IgD-negative memory B cell (primary cell): ENCODE results near the gene ATOH8. TPM values are rescaled to one million over a fixed set of nuclear protein-coding genes. Genes with fewer than 3 reads are reported as not detected.

Experiments used
- H3K27ac Mint-ChIP-seq, 3 donors: one replicate each; pipeline ENCODE4 v1.8.0; 2020 to 2022; ENCODE audit warnings: mild to moderate bottlenecking in 3 of 3, mixed read lengths in 3 of 3, moderate library complexity in 1 of 3
- H3K27me3 Mint-ChIP-seq: one replicate; pipeline ENCODE4 v1.8.0; 2021; ENCODE audit warnings: mixed read lengths
- H3K36me3 Mint-ChIP-seq: one replicate; pipeline ENCODE4 v1.8.0; 2020; ENCODE audit warnings: mild to moderate bottlenecking, mixed read lengths
- H3K4me1 Mint-ChIP-seq, 3 donors: one replicate each; pipeline ENCODE4 v1.8.0; 2020 to 2022; ENCODE audit warnings: mixed read lengths in 3 of 3, mild to moderate bottlenecking in 1 of 3
- H3K4me3 Mint-ChIP-seq, 4 donors: one replicate each; pipeline ENCODE4 v1.8.0; 2020 to 2022; ENCODE audit warnings: mild to moderate bottlenecking in 4 of 4, mixed read lengths in 4 of 4, moderate library complexity in 3 of 4
- H3K9me3 Mint-ChIP-seq, 3 donors: one replicate each; pipeline ENCODE4 v1.8.0; 2020 to 2021; ENCODE audit warnings: mixed read lengths in 3 of 3, mild to moderate bottlenecking in 1 of 3
- polyA plus RNA-seq: library from polyadenylated mRNA; unstranded; fragments of 300-500 nt; fragmentation: Illumina TruSeq; gene quantifications from one replicate; pipeline ENCODE4 v1.2.3, GENCODE V29; 2021

ATOH8 gene
- polyA plus RNA-seq, 1 donor from 2014 or later, result not detected

GRCh38 chr2:85796046-85796340 lies 42.2 kb downstream of the ATOH8 start:
- Mint-ChIP-seq H3K27ac (no peak overlapping the region), H3K9me3 (peaks cover 0 to 3% (median 0%) of the 10 kb centered on the region in 3 donors), H3K4me1 (no peaks in the 10 kb centered on the region), H3K4me3 (no peak overlapping the region), H3K36me3 (peaks cover 5% of the 10 kb centered on the region), H3K27me3 (peaks cover 18% of the 10 kb centered on the region)

DNA sequence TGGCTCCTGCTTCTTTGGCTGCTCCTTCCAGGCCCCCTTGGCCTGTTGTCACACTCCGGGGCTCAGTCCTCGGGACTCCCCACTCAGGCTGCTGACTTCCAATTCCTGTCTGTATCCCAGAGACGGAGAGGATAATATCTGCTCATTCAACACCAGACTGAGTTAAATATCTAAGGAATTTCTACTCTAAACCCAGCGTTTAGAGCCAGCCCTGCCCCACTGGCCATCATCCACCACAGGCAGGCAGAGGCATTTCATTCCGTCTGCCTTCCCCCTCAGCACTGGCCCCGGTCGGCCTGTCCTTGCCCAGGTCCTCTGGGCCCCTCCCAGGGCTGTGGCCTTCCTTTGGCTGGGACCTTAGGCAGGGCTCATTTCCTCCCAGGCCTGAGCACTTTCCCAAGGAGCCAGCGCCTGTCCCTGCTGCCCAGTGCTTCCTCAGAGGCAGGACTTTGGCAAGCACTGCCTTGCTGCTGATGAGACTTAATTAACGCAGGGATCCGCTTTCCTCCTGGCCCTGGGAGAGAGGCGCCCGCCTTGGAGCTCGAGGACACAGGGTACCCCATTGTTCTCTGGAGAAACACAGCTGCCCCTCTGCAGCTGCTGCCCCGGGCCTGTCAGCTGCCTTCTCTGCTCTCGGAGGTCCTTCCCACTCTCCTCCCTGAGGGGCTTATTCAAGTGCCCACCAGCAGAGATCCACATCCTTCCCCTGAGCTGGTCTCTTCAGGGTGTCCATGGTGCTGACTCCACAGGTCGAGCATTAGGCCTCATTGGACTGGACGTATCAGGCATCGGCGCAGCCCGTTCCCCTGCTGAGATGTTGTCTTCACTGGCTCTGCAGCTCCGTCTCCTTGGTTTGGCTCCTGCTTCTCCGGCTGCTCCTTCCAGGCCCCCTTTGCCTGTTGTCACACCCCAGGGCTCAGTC lies 42.8 kb downstream of the ATOH8 start:
- peaks cover 5% of the 10 kb centered on the region for H3K36me3 Mint-ChIP-seq
- H3K27ac Mint-ChIP-seq, result no peak overlapping the region
- peaks cover 20% of the 10 kb centered on the region for H3K27me3 Mint-ChIP-seq
- no peak overlapping the region for H3K4me3 Mint-ChIP-seq
- peaks cover 0 to 3% (median 0%) of the 10 kb centered on the region in 3 donors for H3K9me3 Mint-ChIP-seq
- no peaks in the 10 kb centered on the region for H3K4me1 Mint-ChIP-seq

GRCh38 chr2:85797263-85797660 lies 43.5 kb downstream of the ATOH8 start:
- Mint-ChIP-seq H3K36me3 (peaks cover 5% of the 10 kb centered on the region), H3K9me3 (peaks cover 0 to 3% (median 0%) of the 10 kb centered on the region in 3 donors), H3K27me3 (peaks cover 20% of the 10 kb centered on the region), H3K4me1 (no peaks in the 10 kb centered on the region), H3K27ac (no peak overlapping the region), H3K4me3 (no peak overlapping the region)

- Mint-ChIP-seq H3K4me3 (no peak overlapping the region), H3K36me3 (peaks cover 5% of the 10 kb centered on the region), H3K27ac (no peak overlapping the region), H3K9me3 (peaks cover 0 to 3% (median 0%) of the 10 kb centered on the region in 3 donors), H3K27me3 (peaks cover 20% of the 10 kb centered on the region), H3K4me1 (no peaks in the 10 kb centered on the region)
Measured at GRCh38 chr2:85797921-85798320, 44.1 kb downstream of the ATOH8 start.

- H3K36me3 Mint-ChIP-seq, result peaks cover 5% of the 10 kb centered on the region
- peaks cover 20% of the 10 kb centered on the region for H3K27me3 Mint-ChIP-seq
- H3K27ac Mint-ChIP-seq, result no peak overlapping the region
- H3K4me1 Mint-ChIP-seq, result no peaks in the 10 kb centered on the region
- H3K4me3 Mint-ChIP-seq, result no peak overlapping the region
- peaks cover 0 to 3% (median 0%) of the 10 kb centered on the region in 3 donors for H3K9me3 Mint-ChIP-seq
Measured at GRCh38 chr2:85799215-85799956, 45.6 kb downstream of the ATOH8 start.

- Mint-ChIP-seq H3K9me3 (peaks cover 0 to 3% (median 0%) of the 10 kb centered on the region in 3 donors), H3K4me1 (peaks cover 0 to 1% (median 0%) of the 10 kb centered on the region in 3 donors), H3K27me3 (peaks cover 20% of the 10 kb centered on the region), H3K36me3 (peaks cover 5% of the 10 kb centered on the region), H3K27ac (no peak overlapping the region), H3K4me3 (no peak overlapping the region)
Measured at GRCh38 chr2:85800586-85800985, 46.8 kb downstream of the ATOH8 start.

DNA sequence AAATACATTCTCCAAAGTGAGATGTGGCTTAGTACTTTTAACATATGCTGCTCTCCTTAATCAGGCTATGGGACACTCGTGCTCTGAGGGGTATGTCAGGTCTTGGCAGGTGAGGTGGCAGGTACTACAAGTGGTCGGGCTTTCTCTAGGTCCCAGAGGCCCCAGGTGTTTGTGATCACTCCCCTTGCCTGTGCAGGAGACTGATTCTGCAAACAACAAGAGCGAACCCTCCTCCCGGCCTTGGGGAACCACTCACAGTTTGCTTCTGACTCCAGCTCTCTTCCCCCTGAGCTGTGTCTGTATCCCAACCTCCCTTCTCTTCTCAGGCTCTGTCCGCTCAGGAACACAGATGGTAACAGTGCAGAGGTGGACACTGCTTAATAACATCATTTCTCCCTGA lies 48.1 kb downstream of the ATOH8 start:
- Mint-ChIP-seq H3K4me1 (peaks cover 0 to 1% (median 0%) of the 10 kb centered on the region in 3 donors), H3K36me3 (peaks cover 5% of the 10 kb centered on the region), H3K9me3 (peaks cover 0 to 3% (median 0%) of the 10 kb centered on the region in 3 donors), H3K4me3 (no peak overlapping the region), H3K27me3 (peaks cover 20% of the 10 kb centered on the region), H3K27ac (no peak overlapping the region)

DNA sequence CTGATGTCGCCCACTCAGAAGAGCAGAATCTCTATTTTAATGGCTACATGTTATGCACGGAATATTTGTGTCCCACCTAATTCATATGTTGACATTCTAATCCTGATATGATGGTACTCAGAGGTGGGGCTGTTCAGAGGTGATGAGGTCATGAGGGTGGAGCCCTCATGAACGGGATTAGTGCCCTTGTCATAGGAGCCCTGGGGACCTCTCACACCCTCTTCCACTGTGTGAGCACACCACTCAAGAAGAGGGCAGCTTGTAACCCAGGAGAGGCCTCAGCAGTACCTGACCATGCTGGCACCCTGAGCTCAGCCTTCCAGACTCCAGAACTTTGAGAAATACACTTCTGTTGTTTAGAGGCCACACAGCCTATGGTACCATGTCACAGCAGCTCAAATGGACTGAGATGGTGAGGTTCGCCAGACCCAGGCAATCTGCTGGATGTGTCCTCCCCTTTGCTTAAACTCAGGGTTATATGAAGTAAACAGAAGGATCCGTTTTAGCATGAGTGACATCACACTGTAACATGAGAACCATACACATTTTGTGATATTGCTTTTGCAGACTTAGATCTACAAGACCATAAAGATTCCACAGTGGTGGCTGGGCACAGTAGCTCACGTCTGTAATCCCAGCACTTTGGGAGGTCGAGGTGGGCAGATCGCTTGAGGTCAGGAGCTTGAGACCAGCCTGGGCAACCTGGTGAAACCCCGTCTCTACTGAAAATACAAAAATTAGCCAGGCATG lies 48.7 kb downstream of the ATOH8 start:
- Mint-ChIP-seq H3K27me3 (peaks cover 17% of the 10 kb centered on the region), H3K9me3 (peaks cover 0 to 3% (median 0%) of the 10 kb centered on the region in 3 donors), H3K4me3 (no peak overlapping the region), H3K4me1 (peaks cover 0 to 1% (median 0%) of the 10 kb centered on the region in 3 donors), H3K36me3 (peaks cover 1% of the 10 kb centered on the region), H3K27ac (no peak overlapping the region)

DNA sequence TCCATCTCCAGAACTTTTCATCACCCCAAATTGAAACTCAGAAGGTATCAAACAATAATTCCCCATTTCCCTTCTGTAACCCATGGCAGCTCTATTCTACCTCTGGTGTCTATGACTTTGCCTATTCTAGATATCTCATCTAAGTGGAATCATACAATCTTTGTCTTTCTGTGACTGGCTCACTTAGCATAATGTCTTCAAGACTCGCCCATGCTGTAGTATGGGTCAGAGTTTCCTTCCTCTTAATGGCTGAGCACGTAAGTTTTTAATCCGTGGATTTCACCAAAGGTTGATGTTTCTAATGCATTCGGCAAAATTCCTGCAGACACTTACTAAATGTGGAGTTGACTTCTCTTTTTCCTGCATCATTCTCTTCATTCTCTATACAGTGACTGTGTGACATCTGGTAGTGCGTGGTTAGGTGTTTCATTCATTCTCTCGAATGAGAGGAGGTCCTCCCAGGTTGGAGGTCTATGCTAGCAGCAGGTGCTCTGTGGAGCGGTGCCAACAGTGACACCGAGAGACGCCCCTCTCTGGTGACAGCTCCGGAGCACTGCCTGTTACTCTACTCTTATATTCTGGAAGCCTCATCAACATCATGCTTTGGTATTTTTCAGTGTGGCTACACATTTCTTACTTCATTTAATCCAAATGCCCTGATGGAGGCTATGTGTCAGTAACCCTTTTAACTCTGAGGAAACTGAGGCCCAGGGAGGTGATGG lies 50.1 kb downstream of the ATOH8 start:
- Mint-ChIP-seq H3K4me1 (peaks cover 0 to 1% (median 0%) of the 10 kb centered on the region in 3 donors), H3K27ac (no peak overlapping the region), H3K9me3 (peaks cover 0 to 3% (median 0%) of the 10 kb centered on the region in 3 donors), H3K4me3 (no peak overlapping the region), H3K36me3 (no peaks in the 10 kb centered on the region), H3K27me3 (peaks cover 14% of the 10 kb centered on the region)

- H3K4me3 Mint-ChIP-seq, result no peak overlapping the region
- H3K27ac Mint-ChIP-seq, result no peak overlapping the region
- H3K36me3 Mint-ChIP-seq, result no peaks in the 10 kb centered on the region
- H3K9me3 Mint-ChIP-seq, result peaks cover 0 to 3% (median 0%) of the 10 kb centered on the region in 3 donors
- peaks cover 12% of the 10 kb centered on the region for H3K27me3 Mint-ChIP-seq
- peaks cover 0 to 1% (median 0%) of the 10 kb centered on the region in 3 donors for H3K4me1 Mint-ChIP-seq
Measured at GRCh38 chr2:85804583-85804982, 50.8 kb downstream of the ATOH8 start.

DNA sequence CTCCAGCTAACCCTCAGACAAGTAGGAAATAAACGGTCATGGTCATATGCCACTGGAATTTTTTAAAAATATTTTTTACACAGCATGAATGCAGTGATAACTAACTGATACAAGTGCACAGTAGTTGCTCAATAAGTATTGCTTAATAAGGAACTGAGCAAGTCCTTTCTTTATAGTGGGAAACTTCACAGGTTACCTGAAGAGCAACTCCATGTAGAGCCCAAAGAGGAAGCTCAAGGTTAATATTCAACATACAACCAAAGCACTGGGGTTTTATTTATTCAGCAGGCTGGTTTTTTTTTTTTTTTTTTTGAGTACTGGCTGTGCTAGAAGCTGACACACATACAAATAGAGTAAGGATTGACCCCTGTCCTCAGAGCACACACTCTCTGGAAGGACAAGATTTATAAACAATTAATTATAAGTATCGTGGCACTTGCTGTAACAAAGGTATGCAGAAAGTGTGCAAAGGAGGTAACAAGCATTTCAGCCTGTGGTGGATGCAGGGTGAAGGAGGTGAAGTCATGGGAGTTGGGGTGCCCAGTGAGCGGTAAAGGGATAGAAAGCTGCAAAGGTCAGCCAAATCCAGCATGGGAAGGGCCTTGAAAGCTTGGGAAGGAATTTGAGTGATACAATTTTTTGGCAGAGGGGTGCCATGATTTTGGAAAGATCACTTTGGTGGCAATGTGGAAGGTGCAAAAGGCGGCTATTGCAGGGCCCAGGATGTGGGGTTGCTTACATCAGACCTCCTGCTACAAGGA lies 52.7 kb downstream of the ATOH8 start:
- peaks cover 4% of the 10 kb centered on the region for H3K27me3 Mint-ChIP-seq
- no peaks in the 10 kb centered on the region for H3K9me3 Mint-ChIP-seq
- no peak overlapping the region for H3K4me3 Mint-ChIP-seq
- H3K27ac Mint-ChIP-seq, result no peak overlapping the region
- H3K4me1 Mint-ChIP-seq, result peaks cover 0 to 1% (median 0%) of the 10 kb centered on the region in 3 donors
- H3K36me3 Mint-ChIP-seq, result no peaks in the 10 kb centered on the region

DNA sequence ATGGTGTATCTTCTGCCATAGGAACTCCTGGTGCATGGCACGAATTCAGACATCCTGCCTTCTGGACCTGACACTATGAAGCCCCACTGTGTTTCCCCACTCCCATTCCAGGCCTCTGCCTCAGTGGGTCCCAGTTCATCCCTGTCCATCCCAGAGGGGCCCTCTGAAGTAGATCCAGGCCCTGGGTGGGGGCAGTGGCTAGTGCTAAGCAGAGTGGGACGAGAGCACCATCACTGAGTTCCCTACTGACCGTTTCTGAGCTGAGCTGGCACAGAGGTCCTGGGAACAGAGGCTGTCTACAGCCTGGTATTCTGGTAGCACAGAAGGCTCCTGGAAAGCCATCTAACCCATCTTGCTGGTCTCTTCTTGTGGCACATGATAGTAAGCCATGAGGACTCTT lies 54.0 kb downstream of the ATOH8 start:
- peaks cover 0 to 1% (median 0%) of the 10 kb centered on the region in 3 donors for H3K4me1 Mint-ChIP-seq
- H3K4me3 Mint-ChIP-seq, result no peak overlapping the region
- no peaks in the 10 kb centered on the region for H3K9me3 Mint-ChIP-seq
- H3K27me3 Mint-ChIP-seq, result peaks cover 4% of the 10 kb centered on the region
- no peaks in the 10 kb centered on the region for H3K36me3 Mint-ChIP-seq
- no peak overlapping the region for H3K27ac Mint-ChIP-seq

GRCh38 chr2:85810371-85811179 lies 56.8 kb downstream of the ATOH8 start:
- Mint-ChIP-seq H3K4me3 (peak overlapping the region in 1 of 4 donors; percentile 45), H3K4me1 (peaks cover 0 to 2% (median 0%) of the 10 kb centered on the region in 3 donors)

More at GRCh38 chr2:85810371-85811179, 56.8 kb downstream of the ATOH8 start:
- Mint-ChIP-seq H3K27me3 (peaks cover 5% of the 10 kb centered on the region), H3K27ac (no peak overlapping the region), H3K36me3 (no peaks in the 10 kb centered on the region), H3K9me3 (no peaks in the 10 kb centered on the region)
